ENCODE measurements around the gene ST7. TPM values are rescaled to one million over a fixed set of nuclear protein-coding genes. Genes with fewer than 3 reads are reported as not detected.

The ST7 gene
- total RNA-seq, 4 donors from 2014 or later, result 13.5 to 24.9 (median 18.6) TPM

GRCh38 chr7:116966601-116967000 is 13.3 kb downstream of the ST7 start:
- no peaks in the 10 kb centered on the region for H3K27me3 ChIP-seq
- H3K9me3 ChIP-seq, result no peaks in the 10 kb centered on the region
- no peak for DNase-seq (ENCODE audit: low spot score in 2 of 2)
- H3K36me3 ChIP-seq, result no peaks in the 10 kb centered on the region
- no peaks in the 10 kb centered on the region for H3K4me1 ChIP-seq
- H3K27ac ChIP-seq, result no peak overlapping the region
- no peak overlapping the region for H3K4me3 ChIP-seq
- TF ChIP-seq CTCF (IDR thresholded peaks at IDR 0.05), result no peak
- TF ChIP-seq EP300 (IDR thresholded peaks at IDR 0.05), result no peak
- TF ChIP-seq POLR2A (IDR thresholded peaks at IDR 0.05), result no peak

- Histone ChIP-seq H3K36me3 (no peaks in the 10 kb centered on the region), H3K9me3 (no peaks in the 10 kb centered on the region), H3K4me3 (no peak overlapping the region), H3K27me3 (no peaks in the 10 kb centered on the region), H3K27ac (no peak overlapping the region), H3K4me1 (no peaks in the 10 kb centered on the region)
- TF ChIP-seq EP300 (IDR thresholded peaks at IDR 0.05) (no peak), CTCF (IDR thresholded peaks at IDR 0.05) (no peak), POLR2A (IDR thresholded peaks at IDR 0.05) (no peak)
- 90 to 92% methylated on average over 5 of the region's 5 CpGs for WGBS, 2 donors
- DNase-seq (ENCODE audit: low spot score in 2 of 2), result no peak
These were observed 14.1 kb downstream of the ST7 start for GRCh38 chr7:116967254-116967922.

GRCh38 chr7:116967983-116968382 is 14.7 kb downstream of the ST7 start:
- no peaks in the 10 kb centered on the region for H3K27me3 ChIP-seq
- H3K36me3 ChIP-seq, result no peaks in the 10 kb centered on the region
- no peaks in the 10 kb centered on the region for H3K9me3 ChIP-seq
- TF ChIP-seq EP300 (IDR thresholded peaks at IDR 0.05), result no peak
- TF ChIP-seq CTCF (IDR thresholded peaks at IDR 0.05), result no peak
- TF ChIP-seq POLR2A (IDR thresholded peaks at IDR 0.05), result no peak
- H3K27ac ChIP-seq, result no peak overlapping the region
- DNase-seq (ENCODE audit: low spot score in 2 of 2), result no peak
- WGBS, 2 donors, result 95 to 97% methylated on average over 1 of the region's 1 CpG
- no peaks in the 10 kb centered on the region for H3K4me1 ChIP-seq
- no peak overlapping the region for H3K4me3 ChIP-seq

GRCh38 chr7:116968631-116969030 is 15.3 kb downstream of the ST7 start:
- Histone ChIP-seq H3K4me1 (no peaks in the 10 kb centered on the region), H3K9me3 (no peaks in the 10 kb centered on the region), H3K4me3 (no peak overlapping the region), H3K27ac (no peak overlapping the region), H3K36me3 (no peaks in the 10 kb centered on the region), H3K27me3 (no peaks in the 10 kb centered on the region)
- no peak for DNase-seq (ENCODE audit: low spot score in 2 of 2)
- TF ChIP-seq EP300 (IDR thresholded peaks at IDR 0.05), result no peak
- no peak for TF ChIP-seq CTCF (IDR thresholded peaks at IDR 0.05)
- TF ChIP-seq POLR2A (IDR thresholded peaks at IDR 0.05), result no peak

GRCh38 chr7:116969371-116969902 is 16.1 kb downstream of the ST7 start:
- no peak for TF ChIP-seq POLR2A (IDR thresholded peaks at IDR 0.05)
- TF ChIP-seq EP300 (IDR thresholded peaks at IDR 0.05), result no peak
- TF ChIP-seq CTCF (IDR thresholded peaks at IDR 0.05), result no peak
- 77 to 86% methylated on average over 3 of the region's 3 CpGs for WGBS, 2 donors
- no peak for DNase-seq (ENCODE audit: low spot score in 2 of 2)

More at GRCh38 chr7:116969371-116969902, 16.1 kb downstream of the ST7 start:
- Histone ChIP-seq H3K4me1 (no peaks in the 10 kb centered on the region), H3K36me3 (no peaks in the 10 kb centered on the region), H3K27me3 (no peaks in the 10 kb centered on the region), H3K27ac (no peak overlapping the region), H3K4me3 (no peak overlapping the region), H3K9me3 (no peaks in the 10 kb centered on the region)

Measured in tibial nerve (tissue), 4 donors.